ENCODE data around the gene CWC27. TPM values are rescaled to one million over a fixed set of nuclear protein-coding genes. Genes with fewer than 3 reads are reported as not detected.

The CWC27 gene
- total and polyA plus RNA-seq, 5 donors: 19.9 to 30.2 (median 23.2) TPM

GRCh38 chr5:65055938-65056337 is 287.2 kb downstream of the CWC27 start:
- no peaks in the 10 kb centered on the region for H3K4me1 ChIP-seq (ENCODE audit: control insufficient read depth, insufficient read depth, low read length)
- intact Hi-C loops (cut with DNase I): no loop called here
- H3K4me3 ChIP-seq (ENCODE audit: low read length): no peak overlapping the region
- ATAC-seq: no peak
- 92% methylated on average over 1 of the region's 1 CpG for WGBS
- H3K27me3 ChIP-seq (ENCODE audit: control insufficient read depth, insufficient read depth): no peaks in the 10 kb centered on the region
- H3K9me3 ChIP-seq (ENCODE audit: control insufficient read depth, low read length): no peaks in the 10 kb centered on the region
- H3K27ac ChIP-seq (ENCODE audit: low read length): no peak overlapping the region
- no peak for DNase-seq

- H3K9me3 ChIP-seq (ENCODE audit: control insufficient read depth, low read length): no peaks in the 10 kb centered on the region
- DNase-seq: no peak
- ATAC-seq: no peak
- H3K4me1 ChIP-seq (ENCODE audit: control insufficient read depth, insufficient read depth, low read length): no peaks in the 10 kb centered on the region
- intact Hi-C loops (cut with DNase I): no loop called here
- H3K27ac ChIP-seq (ENCODE audit: low read length): no peak overlapping the region
- H3K4me3 ChIP-seq (ENCODE audit: low read length): no peak overlapping the region
- WGBS: 82% methylated on average over 6 of the region's 6 CpGs
- H3K27me3 ChIP-seq (ENCODE audit: control insufficient read depth, insufficient read depth): no peaks in the 10 kb centered on the region
Observed at GRCh38 chr5:65059681-65060598, 291.2 kb downstream of the CWC27 start.

- no peak overlapping the region for H3K27ac ChIP-seq (ENCODE audit: low read length)
- ATAC-seq: no peak
- 83% methylated on average over 9 of the region's 9 CpGs for WGBS
- no peaks in the 10 kb centered on the region for H3K27me3 ChIP-seq (ENCODE audit: control insufficient read depth, insufficient read depth)
- H3K9me3 ChIP-seq (ENCODE audit: control insufficient read depth, low read length): no peaks in the 10 kb centered on the region
- intact Hi-C loops (cut with DNase I): no loop called here
- DNase-seq: no peak
- no peak overlapping the region for H3K4me3 ChIP-seq (ENCODE audit: low read length)
- no peaks in the 10 kb centered on the region for H3K4me1 ChIP-seq (ENCODE audit: control insufficient read depth, insufficient read depth, low read length)
Observed at GRCh38 chr5:65061250-65061973, 292.7 kb downstream of the CWC27 start.

GRCh38 chr5:65061974-65062353 is 293.2 kb downstream of the CWC27 start:
- intact Hi-C loops (cut with DNase I): no loop called here
- ATAC-seq (no peak), DNase-seq (no peak)
- Histone ChIP-seq H3K4me3 (ENCODE audit: low read length) (no peak overlapping the region), H3K27ac (ENCODE audit: low read length) (no peak overlapping the region), H3K27me3 (ENCODE audit: control insufficient read depth, insufficient read depth) (no peaks in the 10 kb centered on the region), H3K4me1 (ENCODE audit: control insufficient read depth, insufficient read depth, low read length) (no peaks in the 10 kb centered on the region), H3K9me3 (ENCODE audit: control insufficient read depth, low read length) (no peaks in the 10 kb centered on the region)
- whole genome bisulfite sequencing: 83% methylated on average over 1 of the region's 1 CpG

- ATAC-seq (peak; percentile 95 to 97), DNase-seq (peak; percentile 52 to 76 (median 63))
- H3K27me3 ChIP-seq (ENCODE audit: control insufficient read depth, insufficient read depth): no peaks in the 10 kb centered on the region
- H3K4me3 ChIP-seq (ENCODE audit: low read length): no peak overlapping the region
- intact Hi-C loops (cut with DNase I): no loop called here
- H3K27ac ChIP-seq (ENCODE audit: low read length): peak overlapping the region; percentile 89
- H3K9me3 ChIP-seq (ENCODE audit: control insufficient read depth, low read length): no peaks in the 10 kb centered on the region
- H3K4me1 ChIP-seq (ENCODE audit: control insufficient read depth, insufficient read depth, low read length): no peaks in the 10 kb centered on the region
- WGBS: 38% methylated on average over 6 of the region's 6 CpGs
Observed at GRCh38 chr5:65062469-65063083, 293.8 kb downstream of the CWC27 start.

GRCh38 chr5:65065001-65065511 is 296.3 kb downstream of the CWC27 start:
- Histone ChIP-seq H3K4me1 (ENCODE audit: control insufficient read depth, insufficient read depth, low read length) (no peaks in the 10 kb centered on the region), H3K4me3 (ENCODE audit: low read length) (no peak overlapping the region), H3K9me3 (ENCODE audit: control insufficient read depth, low read length) (no peaks in the 10 kb centered on the region), H3K27ac (ENCODE audit: low read length) (no peak overlapping the region), H3K27me3 (ENCODE audit: control insufficient read depth, insufficient read depth) (no peaks in the 10 kb centered on the region)
- 90% methylated on average over 2 of the region's 2 CpGs for WGBS
- intact Hi-C loops (cut with DNase I): no loop called here
- DNase-seq (no peak), ATAC-seq (no peak)

- Histone ChIP-seq H3K4me1 (ENCODE audit: control insufficient read depth, insufficient read depth, low read length) (no peaks in the 10 kb centered on the region), H3K27me3 (ENCODE audit: control insufficient read depth, insufficient read depth) (no peaks in the 10 kb centered on the region), H3K27ac (ENCODE audit: low read length) (no peak overlapping the region), H3K9me3 (ENCODE audit: control insufficient read depth, low read length) (no peaks in the 10 kb centered on the region), H3K4me3 (ENCODE audit: low read length) (no peak overlapping the region)
- 54% methylated on average over 5 of the region's 5 CpGs for WGBS
- peak in 1 of 3 donors; percentile 50 for DNase-seq
- intact Hi-C loops (cut with DNase I): no loop called here
- ATAC-seq: no peak
Observed at GRCh38 chr5:65066387-65067146, 297.8 kb downstream of the CWC27 start.

GRCh38 chr5:65067147-65067506 is 298.4 kb downstream of the CWC27 start:
- ATAC-seq: no peak
- Histone ChIP-seq H3K9me3 (ENCODE audit: control insufficient read depth, low read length) (no peaks in the 10 kb centered on the region), H3K4me3 (ENCODE audit: low read length) (no peak overlapping the region), H3K27ac (ENCODE audit: low read length) (no peak overlapping the region), H3K27me3 (ENCODE audit: control insufficient read depth, insufficient read depth) (no peaks in the 10 kb centered on the region), H3K4me1 (ENCODE audit: control insufficient read depth, insufficient read depth, low read length) (no peaks in the 10 kb centered on the region)
- WGBS: 93% methylated on average over 1 of the region's 1 CpG
- intact Hi-C loops (cut with DNase I): no loop called here
- no peak for DNase-seq
